ENCODE data around the gene LRRK1.

Gene LRRK1

DNA sequence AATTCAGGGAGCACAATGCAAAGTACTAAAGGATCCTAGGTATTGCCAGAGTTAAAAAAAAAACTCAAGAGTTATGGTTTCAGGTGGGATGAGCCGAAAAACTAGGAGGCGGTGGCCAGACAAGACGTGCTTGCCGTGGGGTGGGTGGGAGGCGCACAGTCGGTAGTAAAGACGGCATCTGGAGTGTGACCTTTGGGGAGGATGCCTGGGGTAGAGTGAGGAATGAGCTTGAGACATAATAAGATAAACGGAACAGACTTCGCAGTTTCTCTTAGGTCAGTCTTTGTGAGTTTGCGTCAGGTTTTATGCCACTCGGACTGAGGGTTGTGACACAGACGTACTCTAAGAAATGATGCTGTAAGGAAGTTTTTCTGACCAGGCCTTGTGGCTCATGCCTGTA, 139.6 kb downstream of the LRRK1 start:
- peak in 1 of 2 donors; percentile 11 for DNase-seq
- no peaks in the 10 kb centered on the region for H3K9me3 ChIP-seq
- TF ChIP-seq, protein P1, sequence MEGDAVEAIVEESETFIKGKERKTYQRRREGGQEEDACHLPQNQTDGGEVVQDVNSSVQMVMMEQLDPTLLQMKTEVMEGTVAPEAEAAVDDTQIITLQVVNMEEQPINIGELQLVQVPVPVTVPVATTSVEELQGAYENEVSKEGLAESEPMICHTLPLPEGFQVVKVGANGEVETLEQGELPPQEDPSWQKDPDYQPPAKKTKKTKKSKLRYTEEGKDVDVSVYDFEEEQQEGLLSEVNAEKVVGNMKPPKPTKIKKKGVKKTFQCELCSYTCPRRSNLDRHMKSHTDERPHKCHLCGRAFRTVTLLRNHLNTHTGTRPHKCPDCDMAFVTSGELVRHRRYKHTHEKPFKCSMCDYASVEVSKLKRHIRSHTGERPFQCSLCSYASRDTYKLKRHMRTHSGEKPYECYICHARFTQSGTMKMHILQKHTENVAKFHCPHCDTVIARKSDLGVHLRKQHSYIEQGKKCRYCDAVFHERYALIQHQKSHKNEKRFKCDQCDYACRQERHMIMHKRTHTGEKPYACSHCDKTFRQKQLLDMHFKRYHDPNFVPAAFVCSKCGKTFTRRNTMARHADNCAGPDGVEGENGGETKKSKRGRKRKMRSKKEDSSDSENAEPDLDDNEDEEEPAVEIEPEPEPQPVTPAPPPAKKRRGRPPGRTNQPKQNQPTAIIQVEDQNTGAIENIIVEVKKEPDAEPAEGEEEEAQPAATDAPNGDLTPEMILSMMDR (IDR thresholded peaks at IDR 0.05) = no peak
- no peaks in the 10 kb centered on the region for H3K27me3 ChIP-seq
- H3K27ac ChIP-seq = no peak overlapping the region
- peaks cover 0 to 6% (median under 1%) of the 10 kb centered on the region in 4 donors for H3K4me1 ChIP-seq
- no peak overlapping the region for H3K4me3 ChIP-seq
- intact Hi-C loops (cut with DNase I; ENCODE audit: low total_unique reads) = no loop called here
- peaks cover 13 to 85% (median 46%) of the 10 kb centered on the region in 3 donors for H3K36me3 ChIP-seq

DNA sequence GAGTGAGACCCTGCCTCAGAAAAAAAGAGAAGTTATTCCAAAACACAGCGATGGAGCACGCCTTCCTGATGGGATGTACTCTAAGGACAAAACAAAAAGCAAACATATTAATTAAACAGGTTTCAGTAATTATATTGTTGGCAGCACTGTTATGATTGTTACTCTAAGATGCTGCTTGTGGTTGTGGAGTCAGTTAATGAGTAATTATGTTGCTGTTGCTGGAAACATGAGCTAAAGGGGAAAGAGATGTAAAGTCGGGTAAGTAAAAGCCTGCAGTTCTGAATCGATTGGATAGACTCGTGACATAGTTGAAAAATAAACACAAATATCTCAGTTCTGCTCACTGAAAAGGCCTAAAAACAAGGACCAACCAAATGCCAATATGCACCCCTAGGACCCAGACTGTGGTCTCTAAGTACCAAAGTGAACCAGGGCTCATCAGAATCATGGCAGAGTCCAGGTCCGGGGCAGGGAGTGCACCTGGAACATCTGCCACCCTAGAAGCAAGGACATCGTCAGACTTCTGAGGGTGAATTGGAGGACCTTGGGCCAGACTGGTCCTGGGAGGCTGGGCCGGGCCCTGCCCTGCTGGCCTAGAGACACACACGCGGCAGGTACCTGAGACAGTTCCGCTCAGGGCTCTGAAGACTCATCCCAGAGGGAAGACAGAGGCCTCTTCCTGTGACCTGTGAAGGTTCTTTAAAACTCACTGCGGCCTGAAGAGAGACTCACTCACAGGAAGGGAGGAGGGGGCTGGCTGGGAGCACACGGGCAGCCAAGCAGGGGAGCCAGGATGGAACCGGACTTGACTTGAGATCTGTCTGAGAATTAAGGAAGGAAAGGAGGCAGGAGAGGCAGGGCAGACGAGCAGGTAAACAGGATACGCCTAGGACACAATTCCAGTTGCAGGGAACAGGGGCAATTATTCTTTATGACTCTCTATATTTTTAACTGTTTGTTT, 140.5 kb downstream of the LRRK1 start:
- Histone ChIP-seq H3K27me3 (no peaks in the 10 kb centered on the region), H3K4me3 (no peak overlapping the region), H3K36me3 (peaks cover 8 to 83% (median 40%) of the 10 kb centered on the region in 3 donors), H3K9me3 (no peaks in the 10 kb centered on the region), H3K27ac (no peak overlapping the region), H3K4me1 (peaks cover 0 to 15% (median 10%) of the 10 kb centered on the region in 4 donors)
- intact Hi-C loops (cut with DNase I; ENCODE audit: low total_unique reads) = no loop called here
- peak in 1 of 2 donors; percentile 49 for DNase-seq
- TF ChIP-seq, protein P1 (IDR thresholded peaks at IDR 0.05) = no peak

DNA sequence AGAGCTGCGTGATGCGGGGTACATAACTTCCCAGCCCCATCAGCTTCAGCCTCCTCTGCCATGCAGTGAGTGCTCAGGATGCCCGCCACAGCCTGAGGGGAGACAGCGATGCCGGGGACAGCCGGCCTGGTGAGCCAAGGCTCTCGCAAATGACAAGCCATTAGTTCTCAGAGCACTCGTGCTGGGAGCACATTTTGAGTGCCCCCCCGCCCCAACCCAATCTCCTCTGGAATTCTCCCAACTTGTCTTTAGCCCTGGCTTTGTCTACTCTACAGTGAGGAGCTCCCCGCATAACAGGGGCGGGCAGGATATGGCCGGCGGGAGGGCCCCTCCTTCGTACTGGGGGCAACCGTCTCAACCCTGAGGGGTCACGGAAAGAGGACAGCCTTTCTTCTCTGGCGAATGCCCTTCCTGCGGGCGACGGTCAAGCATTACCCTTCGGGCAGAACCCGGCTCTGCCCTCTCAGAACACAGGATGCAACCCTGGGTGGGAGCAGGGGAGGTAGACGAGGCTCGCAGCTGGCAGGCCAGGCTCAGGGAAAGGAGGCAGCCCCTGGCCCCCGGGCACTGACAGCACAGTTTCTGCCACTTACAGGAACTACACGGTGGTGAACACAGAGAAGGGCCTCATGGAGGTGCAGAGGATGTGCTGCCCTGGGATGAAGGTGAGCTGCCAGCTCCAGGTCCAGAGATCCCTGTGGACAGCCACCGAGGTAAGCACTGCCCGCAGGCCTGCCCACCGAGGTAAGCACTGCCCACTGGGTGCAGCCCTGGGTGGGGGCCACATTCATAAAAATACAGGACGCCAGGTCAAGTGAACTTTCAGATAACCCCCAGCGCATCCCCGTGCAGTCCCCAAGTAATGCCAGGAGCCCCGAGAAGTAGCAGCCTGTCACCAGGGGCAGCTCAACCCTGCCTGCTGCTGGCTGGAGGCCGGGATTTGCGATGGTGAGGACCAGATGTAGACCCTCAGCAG, 141.7 kb downstream of the LRRK1 start:
- peaks cover 8 to 83% (median 33%) of the 10 kb centered on the region in 3 donors for H3K36me3 ChIP-seq
- H3K27me3 ChIP-seq = no peaks in the 10 kb centered on the region
- peak in 1 of 2 donors; percentile 54 for DNase-seq
- no peak overlapping the region for H3K4me3 ChIP-seq
- TF ChIP-seq, protein P1 (IDR thresholded peaks at IDR 0.05) = no peak
- intact Hi-C loops (cut with DNase I; ENCODE audit: low total_unique reads) = no loop called here
- H3K9me3 ChIP-seq = no peaks in the 10 kb centered on the region
- peaks cover 0 to 19% (median 13%) of the 10 kb centered on the region in 4 donors for H3K4me1 ChIP-seq
- H3K27ac ChIP-seq = no peak overlapping the region

DNA sequence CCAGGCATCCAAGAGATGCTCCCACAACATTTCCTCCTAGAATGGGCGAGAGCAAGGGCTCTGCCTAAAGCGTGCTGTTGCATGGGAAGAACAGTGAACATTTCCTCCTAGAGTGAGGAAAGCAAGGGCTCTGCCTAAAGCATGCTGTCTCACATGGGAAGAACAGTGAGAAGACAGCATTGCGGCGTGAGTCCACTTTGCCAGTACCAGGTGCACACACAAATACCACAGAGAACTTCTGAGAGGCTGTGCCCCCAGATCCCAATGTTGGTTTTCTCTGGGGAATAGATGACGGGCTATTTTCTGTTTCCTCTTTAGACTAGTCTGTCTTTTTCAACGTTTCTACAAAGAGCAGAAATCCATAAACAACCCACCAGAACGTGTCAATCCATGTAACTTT, 142.9 kb downstream of the LRRK1 start:
- peaks cover 0 to 19% (median 13%) of the 10 kb centered on the region in 4 donors for H3K4me1 ChIP-seq
- peak in 1 of 2 donors; percentile 39 for DNase-seq
- no peak overlapping the region for H3K4me3 ChIP-seq
- H3K9me3 ChIP-seq = no peaks in the 10 kb centered on the region
- H3K27me3 ChIP-seq = no peaks in the 10 kb centered on the region
- TF ChIP-seq, protein P1 (IDR thresholded peaks at IDR 0.05) = no peak
- intact Hi-C loops (cut with DNase I; ENCODE audit: low total_unique reads) = no loop called here
- H3K36me3 ChIP-seq = peaks cover 8 to 89% (median 27%) of the 10 kb centered on the region in 3 donors
- no peak overlapping the region for H3K27ac ChIP-seq

DNA sequence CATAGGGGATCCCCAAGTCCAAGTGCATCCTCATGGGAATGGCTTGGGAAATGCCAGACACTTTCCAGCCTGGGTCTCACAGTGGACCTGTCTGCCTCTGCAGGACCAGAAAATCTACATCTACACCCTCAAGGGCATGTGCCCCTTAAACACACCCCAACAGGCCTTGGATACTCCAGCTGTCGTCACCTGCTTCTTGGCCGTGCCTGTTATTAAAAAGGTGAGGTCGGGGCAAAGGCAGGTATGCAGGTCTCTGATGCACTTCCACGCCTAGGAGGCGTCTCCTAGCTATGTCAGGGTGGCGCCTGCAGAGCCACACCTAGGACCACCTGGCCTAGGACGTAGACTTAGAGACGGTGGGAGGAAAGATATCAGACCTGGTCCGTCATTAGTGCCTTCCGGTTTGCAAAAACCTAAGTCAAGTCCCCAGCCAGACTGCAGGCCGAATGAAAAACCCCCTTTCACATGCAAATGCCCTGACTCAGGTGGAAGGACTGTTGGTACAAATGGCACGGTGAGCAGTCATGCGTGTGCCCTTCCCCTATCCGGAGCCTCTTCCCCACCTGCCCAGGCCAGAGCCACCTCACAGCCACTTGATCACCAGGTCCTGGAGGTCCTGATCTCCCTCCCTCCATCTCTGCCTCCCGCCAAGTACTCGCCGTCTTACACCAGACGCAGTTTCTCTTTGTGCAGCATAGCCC, 143.5 kb downstream of the LRRK1 start:
- peak in 1 of 2 donors; percentile 51 for DNase-seq
- H3K9me3 ChIP-seq = no peaks in the 10 kb centered on the region

More for the DNA sequence above, 143.5 kb downstream of the LRRK1 start:
- Histone ChIP-seq H3K27ac (no peak overlapping the region), H3K4me3 (no peak overlapping the region), H3K27me3 (no peaks in the 10 kb centered on the region), H3K4me1 (peaks cover 0 to 19% (median 13%) of the 10 kb centered on the region in 4 donors), H3K36me3 (peaks cover 8 to 83% (median 24%) of the 10 kb centered on the region in 3 donors)
- intact Hi-C loops (cut with DNase I; ENCODE audit: low total_unique reads) = no loop called here
- TF ChIP-seq, protein P1 (IDR thresholded peaks at IDR 0.05) = no peak

Measured in tibial artery (tissue), 4 donors.